PC-3 (cell line): ENCODE data around the gene CEP89. TPM values are rescaled to one million over a fixed set of nuclear protein-coding genes. Genes with fewer than 3 reads are reported as not detected.
"Not testable (repeated sequence)": the region's sequence is repeated elsewhere in the genome, so short reads cannot be mapped to it uniquely, and the experiment has no call there.

Experiments
- ATAC-seq: fragments of 200-7000 bp; cut with Tn5 transposase; 2 replicates; pipeline ENCODE4 v1.9.1; 2020; ENCODE audit warnings: mild to moderate bottlenecking, moderate library complexity
- BruUV-seq: library from RNA; stranded (reverse); fragments of 400-500 nt; replicated peaks from 2 replicates; lab custom pipeline; 2021; lab: Mats Ljungman, UMichigan
- CTCF ChIA-PET: fragments of 300-600 bp; sonication (Branson Sonifier 250); formaldehyde crosslinking; loops from one replicate; lab custom pipeline; 2022; ENCODE audit warnings: antibody characterized with exemption; lab: Charles Lee
- POLR2A ChIA-PET: fragments of 300-600 bp; sonication (Branson Sonifier 250); formaldehyde crosslinking; loops from one replicate; lab custom pipeline; 2022; ENCODE audit warnings: antibody characterized with exemption; ENCODE audit not compliant: unreplicated experiment; lab: Charles Lee
- DNase-seq: peaks from one replicate; pipeline ENCODE4 v3.0.0-alpha.2; 2015
- H2AFZ ChIP-seq: fragments of 300-600 bp; sonication (generic); 2 replicates; pipeline ENCODE4 v1.6.0; 2016; ENCODE audit warnings: antibody characterized with exemption, low read length
- H3F3A ChIP-seq: fragments of 300-600 bp; sonication (generic); one replicate; pipeline ENCODE4 v1.6.0; 2017; ENCODE audit warnings: antibody characterized with exemption, low read length, control low read depth, mild to moderate bottlenecking; ENCODE audit not compliant: unreplicated experiment
- H3K27ac ChIP-seq: fragments of 300-600 bp; sonication (generic); 2 replicates; pipeline ENCODE4 v1.5.1; 2016; ENCODE audit warnings: mild to moderate bottlenecking, low read length
- H3K27me3 ChIP-seq: fragments of 300-600 bp; sonication (generic); 2 replicates; pipeline ENCODE4 v1.6.1; 2016; ENCODE audit warnings: low read length, mixed read lengths
- H3K36me3 ChIP-seq: fragments of 300-600 bp; sonication (generic); 2 replicates; pipeline ENCODE4 v1.6.1; 2016; ENCODE audit warnings: low read depth, mixed run types, low read length, mixed read lengths
- H3K4me1 ChIP-seq: fragments of 300-600 bp; sonication (generic); 2 replicates; pipeline ENCODE4 v1.5.1; 2016; ENCODE audit warnings: low read length; ENCODE audit not compliant: insufficient read depth
- H3K4me2 ChIP-seq: fragments of 300-600 bp; sonication (generic); 2 replicates; pipeline ENCODE4 v1.6.0; 2016; ENCODE audit warnings: low read length
- H3K4me3 ChIP-seq: fragments of 300-600 bp; sonication (generic); 2 replicates; pipeline ENCODE4 v1.5.1; 2016; ENCODE audit warnings: mild to moderate bottlenecking, low read length, mixed read lengths
- H3K79me2 ChIP-seq: fragments of 300-600 bp; sonication (generic); 2 replicates; pipeline ENCODE4 v1.6.1; 2017; ENCODE audit warnings: low read length, mixed read lengths
- H3K9ac ChIP-seq: fragments of 300-600 bp; sonication (generic); 2 replicates; pipeline ENCODE4 v1.6.0; 2016; ENCODE audit warnings: mild to moderate bottlenecking, low read length
- H3K9me2 ChIP-seq: fragments of 300-600 bp; sonication (generic); replicated peaks from 2 replicates; pipeline ENCODE4 v1.6.1; 2016; ENCODE audit warnings: mixed run types, low read length, mixed read lengths
- H3K9me3 ChIP-seq: fragments of 300-600 bp; sonication (generic); 2 replicates; pipeline ENCODE4 v1.6.1; 2016; ENCODE audit warnings: low read length, mixed read lengths
- H4K20me1 ChIP-seq: fragments of 300-600 bp; sonication (generic); 2 replicates; pipeline ENCODE4 v1.6.1; 2016; ENCODE audit warnings: low read length, mixed read lengths
- EZH2 ChIP-seq: fragments of 300-600 bp; sonication (generic); IDR thresholded peaks from one replicate; pipeline ENCODE4 v1.6.1; 2017; ENCODE audit warnings: antibody characterized with exemption, mild to moderate bottlenecking, low read length; ENCODE audit not compliant: unreplicated experiment
- EZH2phosphoT487 ChIP-seq: fragments of 300-600 bp; sonication (generic); IDR thresholded peaks from 2 replicates; pipeline ENCODE4 v1.6.1; 2018; ENCODE audit warnings: mild to moderate bottlenecking, antibody characterized with exemption, low read length, borderline replicate concordance
- intact Hi-C: fragments of 100-400 bp; cut with micrococcal nuclease; formaldehyde crosslinking; loops from 2 replicates; pipeline ENCODE4 v1.9.0; 2023
- total RNA-seq: library from RNA; depleted of rRNA; stranded (reverse); fragments of >200 nt; gene quantifications from 2 replicates; pipeline ENCODE4 v1.2.3, GENCODE V29; 2014
- TF ChIP-seq, protein P1 (sequence below): fragments of 300-600 bp; sonication (generic); conservative IDR thresholded peaks from 2 replicates; pipeline ENCODE4 v1.5.1; 2017; ENCODE audit warnings: antibody characterized with exemption, low read depth, mild to moderate bottlenecking, low read length

The CEP89 gene
- total RNA-seq, 1 experiment from 2014 or later: 9.1 TPM

DNA sequence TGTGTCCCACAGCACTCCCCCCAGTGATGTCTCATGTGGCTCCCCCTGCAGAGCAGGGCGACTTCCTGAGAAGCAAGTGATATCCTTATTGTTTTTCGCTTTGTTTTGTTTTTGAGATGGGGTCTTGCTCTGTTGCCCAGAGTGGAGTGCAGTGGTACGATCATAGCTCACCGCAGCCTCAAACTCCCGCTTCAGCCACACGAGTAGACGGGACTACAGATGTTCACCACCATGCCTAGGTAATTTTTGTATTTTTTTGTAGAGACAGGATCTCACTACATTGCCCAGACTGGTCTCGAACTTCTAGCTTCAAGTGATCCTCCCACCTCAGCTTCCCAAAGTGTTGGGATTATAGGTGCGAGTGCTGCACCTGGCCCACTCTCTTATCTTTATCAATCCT is 5.0 kb downstream of the CEP89 start:
- H3K9me3 ChIP-seq: no peaks in the 10 kb centered on the region
- no peak for DNase-seq
- no peak overlapping the region for H3K4me2 ChIP-seq
- no peak overlapping the region for H3K27ac ChIP-seq
- no peak overlapping the region for H2AFZ ChIP-seq
- ChIA-PET POLR2A (no interaction called here), CTCF (no interaction called here)
- H3K9me2 ChIP-seq: no peaks in the 10 kb centered on the region
- H3K36me3 ChIP-seq: no peaks in the 10 kb centered on the region
- no TSS peak for BruUV-seq
- no peaks in the 10 kb centered on the region for H3K27me3 ChIP-seq
- H3F3A ChIP-seq: no peaks in the 10 kb centered on the region
- intact Hi-C loops: no loop called here
- H3K79me2 ChIP-seq: peaks cover 19% of the 10 kb centered on the region
- TF ChIP-seq, protein P1, sequence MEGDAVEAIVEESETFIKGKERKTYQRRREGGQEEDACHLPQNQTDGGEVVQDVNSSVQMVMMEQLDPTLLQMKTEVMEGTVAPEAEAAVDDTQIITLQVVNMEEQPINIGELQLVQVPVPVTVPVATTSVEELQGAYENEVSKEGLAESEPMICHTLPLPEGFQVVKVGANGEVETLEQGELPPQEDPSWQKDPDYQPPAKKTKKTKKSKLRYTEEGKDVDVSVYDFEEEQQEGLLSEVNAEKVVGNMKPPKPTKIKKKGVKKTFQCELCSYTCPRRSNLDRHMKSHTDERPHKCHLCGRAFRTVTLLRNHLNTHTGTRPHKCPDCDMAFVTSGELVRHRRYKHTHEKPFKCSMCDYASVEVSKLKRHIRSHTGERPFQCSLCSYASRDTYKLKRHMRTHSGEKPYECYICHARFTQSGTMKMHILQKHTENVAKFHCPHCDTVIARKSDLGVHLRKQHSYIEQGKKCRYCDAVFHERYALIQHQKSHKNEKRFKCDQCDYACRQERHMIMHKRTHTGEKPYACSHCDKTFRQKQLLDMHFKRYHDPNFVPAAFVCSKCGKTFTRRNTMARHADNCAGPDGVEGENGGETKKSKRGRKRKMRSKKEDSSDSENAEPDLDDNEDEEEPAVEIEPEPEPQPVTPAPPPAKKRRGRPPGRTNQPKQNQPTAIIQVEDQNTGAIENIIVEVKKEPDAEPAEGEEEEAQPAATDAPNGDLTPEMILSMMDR: no peak
- TF ChIP-seq EZH2 (no peak), EZH2phosphoT487 (no peak)
- H4K20me1 ChIP-seq: no peaks in the 10 kb centered on the region
- H3K9ac ChIP-seq: no peak overlapping the region
- H3K4me1 ChIP-seq: no peaks in the 10 kb centered on the region
- H3K4me3 ChIP-seq: no peak overlapping the region
- ATAC-seq: no peak

DNA sequence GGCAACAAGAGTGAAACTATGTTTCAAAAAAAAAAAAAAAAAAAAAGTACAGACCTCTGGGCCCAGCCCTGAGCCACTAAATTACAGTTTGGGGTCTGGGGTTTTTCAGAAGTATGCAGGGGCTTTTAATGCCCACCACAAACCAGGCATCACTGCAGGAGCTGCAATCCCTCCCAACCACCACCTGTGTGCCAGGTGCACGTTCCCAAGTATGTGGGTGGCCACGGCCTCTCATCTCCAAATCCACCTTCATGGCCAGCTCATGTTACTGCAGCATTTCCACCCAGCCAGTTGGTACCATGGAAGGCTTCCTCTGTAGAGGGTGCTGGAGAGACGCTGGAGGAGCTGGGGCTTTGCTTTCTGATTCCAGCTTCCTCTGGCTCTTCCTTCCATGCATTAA is 26.5 kb downstream of the CEP89 start:
- H3K9ac ChIP-seq: no peak overlapping the region
- no peak overlapping the region for H2AFZ ChIP-seq
- H3K27me3 ChIP-seq: no peaks in the 10 kb centered on the region
- H3K9me3 ChIP-seq: no peaks in the 10 kb centered on the region
- BruUV-seq: no TSS peak
- ATAC-seq (no peak; the same call in 1 of the 2 replicates), DNase-seq (no peak)
- intact Hi-C loops: no loop called here
- no peak for TF ChIP-seq EZH2
- TF ChIP-seq, protein P1: no peak
- H3K4me3 ChIP-seq: no peak overlapping the region
- ChIA-PET CTCF (no interaction called here), POLR2A (no interaction called here)
- H3K9me2 ChIP-seq: no peaks in the 10 kb centered on the region
- no peak overlapping the region for H3K4me2 ChIP-seq
- no peaks in the 10 kb centered on the region for H3K79me2 ChIP-seq
- no peaks in the 10 kb centered on the region for H3K4me1 ChIP-seq
- no peaks in the 10 kb centered on the region for H4K20me1 ChIP-seq
- H3K27ac ChIP-seq: no peak overlapping the region
- no peaks in the 10 kb centered on the region; the same call in 1 of the 2 replicates for H3K36me3 ChIP-seq
- H3F3A ChIP-seq: no peaks in the 10 kb centered on the region

DNA sequence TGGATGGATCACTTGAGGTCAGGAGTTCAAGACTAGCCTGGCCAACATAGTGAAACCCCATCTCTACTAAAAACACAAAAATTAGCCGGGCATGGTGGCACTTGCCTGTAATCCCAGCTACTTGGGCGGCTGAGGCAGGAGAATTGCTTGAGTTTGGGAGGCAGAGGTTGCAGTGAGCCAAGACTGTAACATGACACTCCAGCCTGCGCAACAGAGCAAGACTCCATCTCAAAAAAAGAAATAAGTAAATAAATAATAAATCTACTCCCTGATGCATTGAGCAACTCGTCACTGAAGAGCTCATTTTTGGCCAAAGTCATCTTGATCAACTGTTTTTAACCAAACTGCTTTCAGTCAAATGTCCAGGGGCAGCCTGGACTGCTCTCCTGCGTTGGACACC is 30.5 kb downstream of the CEP89 start:
- ATAC-seq, H3K79me2 ChIP-seq, H3K9me3 ChIP-seq, H3K36me3 ChIP-seq, H3F3A ChIP-seq, H3K27ac ChIP-seq, H3K4me1 ChIP-seq, H3K4me2 ChIP-seq, H2AFZ ChIP-seq, H3K4me3 ChIP-seq, H3K27me3 ChIP-seq, DNase-seq, H3K9me2 ChIP-seq, intact Hi-C loops, H3K9ac ChIP-seq, BruUV-seq, H4K20me1 ChIP-seq, CTCF ChIA-PET: not testable (repeated sequence)
- POLR2A ChIA-PET: interaction anchor here (0.5 kb wide), 1 partner anchor 111 kb away, joined by 3 read pairs; no protein-coding TSS in a partner anchor
